H1 (cell line): ENCODE results near the gene TPRN. TPM values are rescaled to one million over a fixed set of nuclear protein-coding genes. Genes with fewer than 3 reads are reported as not detected.

Experiments used
- TAF7 ChIP-seq: optimal IDR thresholded peaks from 2 replicates; pipeline ENCODE3; 2011; ENCODE audit warnings: low read depth, mild to moderate bottlenecking, inconsistent platforms, low read length, moderate library complexity, borderline replicate concordance
- polyA plus RNA-seq, 7 experiments: library from polyadenylated mRNA; depleted of rRNA in 3 of 7; stranded (reverse) in 5 of 7; unstranded in 2 of 7; fragments of >200 nt in 5 of 7; fragments of 200-250 nt in 2 of 7; gene quantifications; 1 replicate in 5 of 7; 2 replicates in 1 of 7; 4 replicates in 1 of 7; pipeline versions ENCODE4 v1.2.1 to v1.2.3, GENCODE V29; 2011 to 2013; ENCODE audit warnings: missing spikeins in 2 of 7, mixed read lengths in 2 of 7
- total RNA-seq: library from RNA; stranded (reverse); fragmentation: NEBNext Ultra II Directional; extraction: Animal tissue kit (Norgen Biotek cat#: 25700); gene quantifications from 2 replicates; pipeline ENCODE4 v1.2.1, GENCODE V29; 2021
- TF ChIP-seq, protein P1 (sequence below): IDR thresholded peaks from 2 replicates; pipeline ENCODE4 v1.6.1; 2012; ENCODE audit warnings: inconsistent platforms

The TPRN gene
- total and polyA plus RNA-seq, 2 of the 8 experiments (the other 6 are each of a cell fraction or from before 2014, with no cell fraction given), result 9.7 to 23.2 TPM

- peak; percentile 96 for TF ChIP-seq TAF7
- TF ChIP-seq, protein P1, sequence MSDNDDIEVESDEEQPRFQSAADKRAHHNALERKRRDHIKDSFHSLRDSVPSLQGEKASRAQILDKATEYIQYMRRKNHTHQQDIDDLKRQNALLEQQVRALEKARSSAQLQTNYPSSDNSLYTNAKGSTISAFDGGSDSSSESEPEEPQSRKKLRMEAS, result peak; percentile 55; the same call in 1 of the 2 replicates
Observed at GRCh38 chr9:137240841-137241489, 40.4 kb upstream of the TPRN start, which contains the start of gene TUBB4B (continued).
